PC-9 (cell line): ENCODE results near the gene MYOF.

Experiments used
- CTCF ChIP-seq: fragments of 200-600 bp; sonication (generic); conservative IDR thresholded peaks from 2 replicates; pipeline ENCODE4 v1.6.1; 2017; ENCODE audit warnings: mixed run types, antibody characterized with exemption, mild to moderate bottlenecking, moderate library complexity
- EZH2 ChIP-seq: fragments of 200-600 bp; sonication (generic); IDR thresholded peaks from 2 replicates; pipeline ENCODE4 v1.8.0; 2017; ENCODE audit warnings: antibody characterized with exemption, low read depth

GRCh38 chr10:93491602-93492121 lies 9.5 kb upstream of the MYOF start:
- TF ChIP-seq EZH2 = no peak
- TF ChIP-seq CTCF = no peak
